CD4-positive, CD25-positive, alpha-beta regulatory T cell (primary cell): ENCODE data around the gene DNASE2B. TPM values are rescaled to one million over a fixed set of nuclear protein-coding genes. Genes with fewer than 3 reads are reported as not detected.

Experiments
- ATAC-seq, 2 donors: fragments of 150-1000 bp; cut with Tn5 transposase; one replicate each; pipeline ENCODE4 v1.10.0; 2021; ENCODE audit warnings: low read depth in 2 of 2, moderate number of reproducible peaks in 2 of 2, moderate library complexity in 1 of 2
- DNase-seq, 3 donors: peaks; one replicate each; pipeline versions ENCODE4 v3.0.0 to v3.0.0-alpha.2; 2012 to 2022; ENCODE audit warnings: mixed read lengths in 1 of 3
- H3K27ac ChIP-seq: one replicate; pipeline ENCODE4 v1.7.0; 2013; ENCODE audit warnings: mild to moderate bottlenecking, low read length; ENCODE audit not compliant: insufficient read depth, poor library complexity, severe bottlenecking
- H3K27me3 ChIP-seq: one replicate; pipeline ENCODE4 v1.7.0; 2013; ENCODE audit warnings: low read length; ENCODE audit not compliant: control insufficient read depth, insufficient read depth
- H3K36me3 ChIP-seq: one replicate; pipeline ENCODE4 v1.7.0; 2013; ENCODE audit warnings: mild to moderate bottlenecking, low read length, moderate library complexity; ENCODE audit not compliant: control insufficient read depth, insufficient read depth
- H3K4me1 ChIP-seq: 2 replicates; pipeline ENCODE4 v1.7.0; 2013; ENCODE audit warnings: mild to moderate bottlenecking, low read length; ENCODE audit not compliant: insufficient read depth, control insufficient read depth, poor library complexity, severe bottlenecking
- H3K4me3 ChIP-seq: one replicate; pipeline ENCODE4 v1.7.0; 2013; ENCODE audit warnings: low read depth, mild to moderate bottlenecking, low read length, moderate library complexity
- H3K9me3 ChIP-seq, 2 experiments: 1 replicate in 1 of 2; 2 replicates in 1 of 2; pipeline ENCODE4 v1.7.0; 2013; ENCODE audit warnings: low read length in 2 of 2, mild to moderate bottlenecking in 1 of 2, moderate library complexity in 1 of 2; ENCODE audit not compliant: control insufficient read depth in 2 of 2
- H3K27ac Mint-ChIP-seq, 3 donors: one replicate each; pipeline ENCODE4 v1.8.0; 2020 to 2022; ENCODE audit warnings: mild to moderate bottlenecking in 3 of 3, mixed read lengths in 3 of 3, moderate library complexity in 2 of 3
- H3K27me3 Mint-ChIP-seq: one replicate; pipeline ENCODE4 v1.8.0; 2022; ENCODE audit warnings: mild to moderate bottlenecking, mixed read lengths
- H3K36me3 Mint-ChIP-seq: one replicate; pipeline ENCODE4 v1.8.0; 2020; ENCODE audit warnings: mixed read lengths
- H3K4me1 Mint-ChIP-seq, 4 donors: one replicate each; pipeline ENCODE4 v1.8.0; 2020 to 2022; ENCODE audit warnings: mixed read lengths in 4 of 4, mild to moderate bottlenecking in 1 of 4
- H3K4me3 Mint-ChIP-seq, 4 donors: one replicate each; pipeline ENCODE4 v1.8.0; 2020 to 2022; ENCODE audit warnings: mild to moderate bottlenecking in 4 of 4, mixed read lengths in 4 of 4, moderate library complexity in 3 of 4
- H3K9me3 Mint-ChIP-seq, 7 donors: one replicate each; pipeline ENCODE4 v1.8.0; 2020 to 2022; ENCODE audit warnings: mixed read lengths in 7 of 7, mild to moderate bottlenecking in 3 of 7, moderate library complexity in 2 of 7
- polyA plus RNA-seq, 4 donors: library from polyadenylated mRNA; unstranded; fragments of 300-500 nt; fragmentation: Illumina TruSeq; gene quantifications; one replicate each; pipeline ENCODE4 v1.2.3, GENCODE V29; 2021
- total RNA-seq: library from RNA; stranded (reverse); gene quantifications from one replicate; pipeline ENCODE4 v1.2.3, GENCODE V29; 2022

The DNASE2B gene
- total and polyA plus RNA-seq, 5 donors from 2014 or later: not detected

DNA sequence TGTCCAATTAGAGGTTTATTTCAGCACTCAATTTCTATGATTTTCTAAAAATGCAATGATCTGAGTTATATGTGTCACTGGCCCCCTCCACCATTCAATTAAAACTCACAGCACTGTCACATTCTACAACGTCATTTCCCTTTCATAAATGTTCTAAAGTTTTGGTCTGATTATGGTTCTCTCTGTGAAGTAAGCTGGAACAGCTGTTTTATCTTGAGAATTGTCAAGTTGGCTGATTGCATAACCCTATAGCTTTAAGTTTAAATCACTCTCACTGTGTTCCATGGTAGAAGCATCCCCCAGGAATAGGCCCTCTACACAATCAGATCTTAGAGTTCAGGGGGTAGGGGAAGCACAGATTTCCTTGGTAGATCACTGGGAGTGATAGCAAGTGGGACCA is 41.4 kb upstream of the DNASE2B start:
- Histone ChIP-seq H3K36me3 (no peaks in the 10 kb centered on the region), H3K27ac (no peak overlapping the region), H3K9me3 (no peaks in the 10 kb centered on the region), H3K4me1 (no peaks in the 10 kb centered on the region), H3K4me3 (no peak overlapping the region), H3K27me3 (peaks cover 2% of the 10 kb centered on the region)
- no peaks in the 10 kb centered on the region for H3K4me1 Mint-ChIP-seq
- peaks cover 0 to 4% (median 0%) of the 10 kb centered on the region in 7 donors for H3K9me3 Mint-ChIP-seq
- ATAC-seq (no peak), DNase-seq (no peak)
- H3K27ac Mint-ChIP-seq: no peak overlapping the region
- H3K4me3 Mint-ChIP-seq: no peak overlapping the region
- H3K27me3 Mint-ChIP-seq: peaks cover 10% of the 10 kb centered on the region
- no peaks in the 10 kb centered on the region for H3K36me3 Mint-ChIP-seq

DNA sequence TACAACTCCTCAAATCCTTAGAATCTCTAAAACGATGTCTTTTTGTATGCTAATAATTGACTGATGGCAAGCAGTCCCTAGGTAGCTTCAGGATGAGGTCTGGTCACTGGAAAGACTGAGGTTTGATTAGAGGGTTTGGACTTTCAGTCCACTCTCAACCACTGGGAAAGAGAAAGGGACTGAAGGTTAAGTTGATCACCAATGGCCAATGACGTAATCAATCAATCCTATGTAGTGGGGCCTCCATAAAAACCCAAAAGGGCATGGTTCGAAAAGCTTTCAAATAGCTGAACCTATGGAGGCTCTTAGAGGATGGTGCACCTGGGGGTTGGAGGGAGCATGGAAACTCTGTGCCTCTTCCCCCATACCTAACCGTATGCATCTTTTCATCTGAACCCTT is 39.6 kb upstream of the DNASE2B start:
- no peak overlapping the region for H3K27ac Mint-ChIP-seq
- H3K27me3 ChIP-seq: peaks cover 2% of the 10 kb centered on the region
- H3K4me1 ChIP-seq: no peaks in the 10 kb centered on the region
- no peaks in the 10 kb centered on the region for H3K9me3 ChIP-seq
- H3K27me3 Mint-ChIP-seq: peaks cover 10% of the 10 kb centered on the region
- no peaks in the 10 kb centered on the region for H3K36me3 ChIP-seq
- no peaks in the 10 kb centered on the region for H3K36me3 Mint-ChIP-seq
- no peak overlapping the region for H3K4me3 Mint-ChIP-seq
- DNase-seq (no peak), ATAC-seq (no peak)
- H3K27ac ChIP-seq: no peak overlapping the region
- H3K4me3 ChIP-seq: no peak overlapping the region
- H3K9me3 Mint-ChIP-seq: peaks cover 0 to 4% (median 0%) of the 10 kb centered on the region in 7 donors
- no peaks in the 10 kb centered on the region for H3K4me1 Mint-ChIP-seq

DNA sequence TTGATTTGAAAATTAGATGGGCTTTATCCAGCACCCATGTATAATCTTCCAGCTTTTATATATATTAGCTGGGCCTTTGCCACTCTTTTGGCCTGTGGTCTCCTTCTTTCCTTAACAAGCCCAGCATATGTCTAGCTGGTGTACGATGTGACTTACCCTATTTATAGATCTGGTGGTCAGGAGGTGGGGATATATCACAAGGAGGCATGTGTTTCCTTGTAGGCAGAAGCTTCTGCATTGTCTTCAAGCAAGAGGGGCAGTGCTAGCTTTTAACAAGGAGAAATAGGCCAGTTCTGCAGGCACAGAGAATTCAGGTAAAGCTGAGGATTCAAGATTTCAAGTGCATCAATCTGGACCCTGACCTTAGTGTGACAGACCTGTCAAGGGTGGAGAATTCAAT is 38.0 kb upstream of the DNASE2B start:
- H3K9me3 ChIP-seq: no peaks in the 10 kb centered on the region
- peaks cover 0 to 4% (median 0%) of the 10 kb centered on the region in 7 donors for H3K9me3 Mint-ChIP-seq
- H3K27ac Mint-ChIP-seq: no peak overlapping the region
- no peaks in the 10 kb centered on the region for H3K36me3 Mint-ChIP-seq
- H3K27ac ChIP-seq: no peak overlapping the region
- no peak for ATAC-seq
- H3K4me3 ChIP-seq: no peak overlapping the region
- no peak for DNase-seq
- H3K4me3 Mint-ChIP-seq: no peak overlapping the region
- H3K27me3 Mint-ChIP-seq: peaks cover 10% of the 10 kb centered on the region
- H3K4me1 Mint-ChIP-seq: no peaks in the 10 kb centered on the region
- H3K4me1 ChIP-seq: no peaks in the 10 kb centered on the region
- H3K36me3 ChIP-seq: no peaks in the 10 kb centered on the region
- peaks cover 2% of the 10 kb centered on the region for H3K27me3 ChIP-seq

DNA sequence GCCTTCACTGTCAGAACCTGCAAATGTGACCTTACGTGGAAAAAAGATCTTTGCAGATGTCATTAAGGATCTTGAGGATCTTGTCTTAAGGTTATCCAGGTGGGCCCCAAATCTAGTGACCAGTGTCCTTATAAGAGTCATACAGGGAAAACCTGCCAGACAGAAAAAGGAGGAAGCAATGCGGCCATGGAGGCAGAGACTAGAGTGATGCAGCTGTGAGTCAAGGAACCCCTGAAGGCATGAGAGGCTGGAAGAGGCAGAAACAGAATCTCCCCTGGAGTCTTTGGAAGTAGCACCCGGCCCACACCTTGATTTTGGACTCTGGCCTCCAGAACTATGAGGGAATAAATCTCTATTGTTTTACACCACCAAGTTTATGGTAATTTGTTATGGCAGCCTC is 36.5 kb upstream of the DNASE2B start:
- Mint-ChIP-seq H3K4me1 (no peaks in the 10 kb centered on the region), H3K4me3 (no peak overlapping the region), H3K27me3 (peaks cover 13% of the 10 kb centered on the region), H3K27ac (no peak overlapping the region), H3K36me3 (no peaks in the 10 kb centered on the region), H3K9me3 (peaks cover 0 to 4% (median 0%) of the 10 kb centered on the region in 7 donors)
- H3K9me3 ChIP-seq: no peaks in the 10 kb centered on the region
- no peaks in the 10 kb centered on the region for H3K4me1 ChIP-seq
- DNase-seq: no peak
- no peak overlapping the region for H3K4me3 ChIP-seq
- H3K36me3 ChIP-seq: no peaks in the 10 kb centered on the region
- H3K27ac ChIP-seq: no peak overlapping the region
- no peak for ATAC-seq
- peaks cover 2% of the 10 kb centered on the region for H3K27me3 ChIP-seq

DNA sequence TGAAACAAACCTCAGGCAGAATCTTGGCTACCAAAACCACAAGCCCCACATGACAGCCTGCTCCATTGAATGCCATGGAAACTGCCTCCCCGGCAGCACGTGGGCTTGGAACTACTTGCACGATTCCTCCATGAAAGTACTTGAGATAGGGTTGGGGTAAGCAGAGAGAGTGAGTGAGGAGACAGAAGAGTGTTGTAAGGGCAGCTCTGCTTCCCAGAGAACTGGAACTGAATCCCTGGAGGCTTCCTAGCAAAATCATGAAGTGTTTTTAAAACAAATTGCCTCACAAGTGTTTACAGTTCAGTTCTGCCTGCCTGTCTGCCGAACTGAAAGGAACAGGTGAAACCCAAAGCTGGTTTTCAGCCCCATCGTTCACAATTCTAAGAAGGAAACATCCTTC is 35.3 kb upstream of the DNASE2B start:
- Histone ChIP-seq H3K36me3 (no peaks in the 10 kb centered on the region), H3K27me3 (no peaks in the 10 kb centered on the region), H3K9me3 (no peaks in the 10 kb centered on the region), H3K27ac (no peak overlapping the region), H3K4me3 (no peak overlapping the region), H3K4me1 (no peaks in the 10 kb centered on the region)
- ATAC-seq: no peak
- H3K4me1 Mint-ChIP-seq: no peaks in the 10 kb centered on the region
- no peak for DNase-seq
- H3K27ac Mint-ChIP-seq: no peak overlapping the region
- H3K27me3 Mint-ChIP-seq: peaks cover 8% of the 10 kb centered on the region
- no peak overlapping the region for H3K4me3 Mint-ChIP-seq
- peaks cover 0 to 4% (median 0%) of the 10 kb centered on the region in 7 donors for H3K9me3 Mint-ChIP-seq
- H3K36me3 Mint-ChIP-seq: no peaks in the 10 kb centered on the region

DNA sequence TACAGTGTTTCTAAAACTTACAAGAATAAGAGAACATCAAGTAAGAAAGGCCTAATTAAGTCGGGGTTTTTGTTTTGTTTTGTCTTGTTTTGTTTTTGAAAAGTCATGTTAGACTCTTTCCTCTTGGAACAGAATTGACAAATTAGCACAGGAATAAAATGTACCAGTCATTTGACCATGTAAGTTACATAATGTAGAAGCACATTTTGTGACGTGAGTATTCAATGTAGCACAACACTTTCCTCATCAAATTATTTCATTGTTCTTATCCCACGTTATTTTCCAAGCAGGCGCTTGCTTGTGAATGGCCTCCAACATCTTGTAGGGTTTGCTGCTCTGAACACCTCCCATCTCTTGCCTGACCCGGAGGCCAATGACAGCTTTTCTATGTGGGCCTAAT is 34.7 kb upstream of the DNASE2B start:
- DNase-seq: no peak
- Mint-ChIP-seq H3K27ac (no peak overlapping the region), H3K36me3 (no peaks in the 10 kb centered on the region), H3K4me1 (no peaks in the 10 kb centered on the region), H3K27me3 (peaks cover 8% of the 10 kb centered on the region), H3K4me3 (no peak overlapping the region), H3K9me3 (peaks cover 0 to 4% (median 0%) of the 10 kb centered on the region in 7 donors)
- H3K4me3 ChIP-seq: no peak overlapping the region
- no peaks in the 10 kb centered on the region for H3K4me1 ChIP-seq
- H3K9me3 ChIP-seq: no peaks in the 10 kb centered on the region
- no peaks in the 10 kb centered on the region for H3K27me3 ChIP-seq
- H3K36me3 ChIP-seq: no peaks in the 10 kb centered on the region
- ATAC-seq: no peak
- H3K27ac ChIP-seq: no peak overlapping the region

DNA sequence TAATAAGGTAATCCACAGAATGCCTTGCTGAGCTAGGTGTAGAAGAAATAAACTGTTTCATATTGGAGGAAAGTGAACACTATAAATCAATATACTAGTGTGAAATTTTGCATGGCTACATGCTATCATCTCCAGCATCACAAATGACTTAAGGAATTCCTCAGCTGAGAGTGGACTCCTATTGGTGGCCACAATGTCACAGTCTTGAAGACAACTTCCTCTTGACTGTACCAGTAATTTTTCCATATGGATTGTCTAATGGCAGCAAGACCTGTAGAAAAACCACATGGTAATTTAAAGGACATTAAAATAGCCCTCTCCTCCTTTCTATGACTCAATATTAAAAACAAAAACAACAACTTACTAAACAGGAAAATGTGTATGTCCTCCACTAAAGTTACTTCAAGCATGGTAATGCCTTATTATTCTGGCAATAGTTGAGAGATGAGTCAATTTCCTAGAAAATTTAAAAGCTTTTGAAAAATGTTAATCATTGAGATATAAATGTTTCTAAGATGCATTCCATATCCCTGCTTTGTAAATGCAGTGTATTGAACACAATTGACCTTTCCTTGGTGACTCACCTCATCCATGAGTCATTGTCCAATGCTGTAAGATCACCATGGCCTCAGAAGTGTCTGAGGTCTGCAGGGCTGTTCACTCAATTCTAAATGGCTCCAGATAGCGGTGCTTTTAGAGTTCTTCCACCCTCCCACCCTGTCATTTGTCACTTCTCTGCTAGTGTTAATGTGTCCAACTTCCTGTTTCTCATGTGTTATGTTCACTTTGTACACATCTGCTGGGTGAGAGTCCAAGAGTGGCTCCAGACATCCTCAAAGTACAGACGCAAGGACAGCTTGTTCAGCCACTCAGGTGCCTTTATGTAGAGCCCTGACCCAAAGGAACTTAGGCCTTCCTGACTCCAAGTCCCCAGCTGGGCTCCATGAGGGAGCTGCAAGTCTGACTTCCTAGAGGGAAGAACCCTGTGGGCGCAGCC is 32.8 kb upstream of the DNASE2B start:
- Mint-ChIP-seq H3K4me3 (no peak overlapping the region), H3K4me1 (no peaks in the 10 kb centered on the region), H3K9me3 (peaks cover 0 to 2% (median 0%) of the 10 kb centered on the region in 7 donors), H3K27me3 (peaks cover 8% of the 10 kb centered on the region), H3K27ac (no peak overlapping the region), H3K36me3 (no peaks in the 10 kb centered on the region)
- peak in 1 of 3 donors; percentile 7 for DNase-seq
- peak; percentile 28 to 39 for ATAC-seq
- no peak overlapping the region for H3K4me3 ChIP-seq
- H3K9me3 ChIP-seq: no peaks in the 10 kb centered on the region
- no peaks in the 10 kb centered on the region for H3K4me1 ChIP-seq
- H3K27me3 ChIP-seq: no peaks in the 10 kb centered on the region
- no peak overlapping the region for H3K27ac ChIP-seq
- no peaks in the 10 kb centered on the region for H3K36me3 ChIP-seq

DNA sequence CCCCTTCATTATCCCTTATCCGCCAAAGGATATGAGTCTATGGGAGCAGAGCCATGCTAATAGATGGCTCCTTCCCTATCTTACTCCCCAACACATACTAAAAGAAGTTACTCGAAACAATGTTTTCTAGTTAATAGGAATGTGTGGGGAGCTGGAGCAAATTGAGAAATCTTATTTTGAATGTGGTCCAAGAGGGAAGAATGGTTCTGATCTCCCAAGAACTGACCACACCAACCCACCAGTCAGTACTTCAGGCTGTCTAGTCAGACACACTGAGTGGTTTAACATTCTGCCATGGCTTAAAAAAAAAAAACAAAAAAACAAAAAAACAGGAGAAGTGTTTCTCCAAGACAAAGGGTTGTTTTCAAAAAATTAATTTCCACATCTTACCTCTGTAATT is 31.5 kb upstream of the DNASE2B start:
- Mint-ChIP-seq H3K27ac (no peak overlapping the region), H3K9me3 (no peaks in the 10 kb centered on the region), H3K27me3 (peaks cover 4% of the 10 kb centered on the region), H3K4me3 (no peak overlapping the region), H3K4me1 (no peaks in the 10 kb centered on the region), H3K36me3 (no peaks in the 10 kb centered on the region)
- ATAC-seq (no peak), DNase-seq (no peak)
- H3K4me3 ChIP-seq: no peak overlapping the region
- no peaks in the 10 kb centered on the region for H3K36me3 ChIP-seq
- H3K27ac ChIP-seq: no peak overlapping the region
- no peaks in the 10 kb centered on the region for H3K9me3 ChIP-seq
- no peaks in the 10 kb centered on the region for H3K27me3 ChIP-seq
- H3K4me1 ChIP-seq: no peaks in the 10 kb centered on the region
